NCI-H1048 (cell line): ENCODE results near the gene C16orf92.
A peak's percentile ranks its signal among the peaks of the same experiment; 100 is the strongest.

Experiments used
- DNase-seq: peaks from one replicate; lab custom pipeline; 2025; lab: John Stamatoyannopoulos, UW

C16orf92 gene

GRCh38 chr16:30063278-30063892 lies 40.4 kb downstream of the C16orf92 start:
- no peak for DNase-seq

GRCh38 chr16:30063893-30064728 lies 41.1 kb downstream of the C16orf92 start:
- no peak for DNase-seq

- no peak for DNase-seq
Measured at GRCh38 chr16:30064729-30065101, 41.7 kb downstream of the C16orf92 start.

GRCh38 chr16:30065102-30065942 lies 42.3 kb downstream of the C16orf92 start, which contains the start of gene ALDOA:
Gene ALDOA, plus strand, starts transcription at chr16:30065760. Its CDS starts 1,138 bp downstream, at chr16:30066898.
- DNase-seq, result peak; percentile 89

GRCh38 chr16:30065943-30066760 lies 43.2 kb downstream of the C16orf92 start:
- DNase-seq, result no peak

GRCh38 chr16:30066761-30067583 lies 44.0 kb downstream of the C16orf92 start:
- no peak for DNase-seq

- DNase-seq, result no peak
Measured at GRCh38 chr16:30067584-30067916, 44.6 kb downstream of the C16orf92 start.

- DNase-seq, result no peak
Measured at GRCh38 chr16:30068333-30068732, 45.3 kb downstream of the C16orf92 start.

GRCh38 chr16:30068750-30069610 lies 46.0 kb downstream of the C16orf92 start:
- no peak for DNase-seq

- no peak for DNase-seq
Measured at GRCh38 chr16:30069611-30070462, 46.8 kb downstream of the C16orf92 start.

- DNase-seq, result no peak
Measured at GRCh38 chr16:30070490-30070889, 47.5 kb downstream of the C16orf92 start.
